Fibroblast of the aortic adventitia (primary cell): Measurements from ENCODE around the gene FRMD4A. TPM values are rescaled to one million over a fixed set of nuclear protein-coding genes. Genes with fewer than 3 reads are reported as not detected.
"Not testable (repeated sequence)": the region's sequence is repeated elsewhere in the genome, so short reads cannot be mapped to it uniquely, and the experiment has no call there.

Experiments used
- DNase-seq: peaks from one replicate; pipeline ENCODE4 v3.0.0-alpha.2; 2010; ENCODE audit warnings: low read depth
- H3K4me3 ChIP-seq: 2 replicates; pipeline ENCODE4 v1.5.1; 2011; ENCODE audit warnings: low read depth, mild to moderate bottlenecking, control low read depth, low read length, moderate library complexity
- total RNA-seq: library from RNA; depleted of rRNA; stranded (reverse); fragments of >200 nt; gene quantifications from 2 replicates; pipeline ENCODE4 v1.2.3, GENCODE V29; 2012; ENCODE audit warnings: low replicate concordance
- TF ChIP-seq, protein P1 (sequence below): IDR thresholded peaks from 2 replicates; pipeline ENCODE4 v1.5.1; 2011; ENCODE audit warnings: mild to moderate bottlenecking, low read length, control low read depth, inconsistent platforms; ENCODE audit not compliant: insufficient read depth

The FRMD4A gene
- total RNA-seq, 1 donor, result 42.4 TPM

DNA sequence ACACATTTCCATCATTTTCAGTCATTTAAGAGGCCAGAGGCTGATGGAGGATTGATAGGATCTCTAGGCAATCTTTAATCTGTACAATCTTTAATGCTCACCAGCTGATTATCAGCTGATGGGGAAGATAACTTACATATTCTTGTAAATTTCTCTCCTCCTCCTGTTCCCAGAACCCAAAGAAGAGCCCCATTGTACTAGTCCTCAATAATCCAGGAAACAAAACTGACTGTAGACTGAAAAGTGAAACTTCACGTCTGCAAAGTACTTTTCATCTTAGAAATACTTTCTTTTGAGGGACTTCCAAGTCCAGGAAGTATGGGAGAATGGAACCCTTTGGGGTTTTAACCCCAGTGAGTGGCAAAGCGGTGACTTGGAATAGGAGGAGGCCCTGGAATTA is 283.3 kb downstream of the FRMD4A start:
- H3K4me3 ChIP-seq, result no peak overlapping the region
- DNase-seq, result no peak
- TF ChIP-seq, protein P1, sequence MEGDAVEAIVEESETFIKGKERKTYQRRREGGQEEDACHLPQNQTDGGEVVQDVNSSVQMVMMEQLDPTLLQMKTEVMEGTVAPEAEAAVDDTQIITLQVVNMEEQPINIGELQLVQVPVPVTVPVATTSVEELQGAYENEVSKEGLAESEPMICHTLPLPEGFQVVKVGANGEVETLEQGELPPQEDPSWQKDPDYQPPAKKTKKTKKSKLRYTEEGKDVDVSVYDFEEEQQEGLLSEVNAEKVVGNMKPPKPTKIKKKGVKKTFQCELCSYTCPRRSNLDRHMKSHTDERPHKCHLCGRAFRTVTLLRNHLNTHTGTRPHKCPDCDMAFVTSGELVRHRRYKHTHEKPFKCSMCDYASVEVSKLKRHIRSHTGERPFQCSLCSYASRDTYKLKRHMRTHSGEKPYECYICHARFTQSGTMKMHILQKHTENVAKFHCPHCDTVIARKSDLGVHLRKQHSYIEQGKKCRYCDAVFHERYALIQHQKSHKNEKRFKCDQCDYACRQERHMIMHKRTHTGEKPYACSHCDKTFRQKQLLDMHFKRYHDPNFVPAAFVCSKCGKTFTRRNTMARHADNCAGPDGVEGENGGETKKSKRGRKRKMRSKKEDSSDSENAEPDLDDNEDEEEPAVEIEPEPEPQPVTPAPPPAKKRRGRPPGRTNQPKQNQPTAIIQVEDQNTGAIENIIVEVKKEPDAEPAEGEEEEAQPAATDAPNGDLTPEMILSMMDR, result no peak

DNA sequence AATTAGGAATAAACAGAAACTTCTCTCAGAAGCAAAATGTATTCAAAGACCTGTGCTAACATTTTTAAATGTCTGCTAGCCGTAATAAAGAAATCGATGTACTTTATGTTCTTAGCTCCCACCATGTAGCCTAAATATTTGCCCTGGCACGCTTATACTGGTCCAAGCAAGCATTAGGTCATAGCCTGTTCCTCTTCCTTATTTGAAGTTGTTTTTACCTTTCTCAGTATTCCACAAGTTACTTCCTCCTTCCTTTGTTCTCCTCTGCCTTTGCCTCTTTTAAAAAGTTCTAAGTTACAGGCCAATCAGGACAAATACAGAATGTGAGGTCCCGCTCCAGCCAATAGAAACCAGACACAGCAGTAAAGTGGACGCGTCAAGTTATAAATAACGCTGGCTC is 288.7 kb downstream of the FRMD4A start:
- not testable (repeated sequence) for H3K4me3 ChIP-seq

DNA sequence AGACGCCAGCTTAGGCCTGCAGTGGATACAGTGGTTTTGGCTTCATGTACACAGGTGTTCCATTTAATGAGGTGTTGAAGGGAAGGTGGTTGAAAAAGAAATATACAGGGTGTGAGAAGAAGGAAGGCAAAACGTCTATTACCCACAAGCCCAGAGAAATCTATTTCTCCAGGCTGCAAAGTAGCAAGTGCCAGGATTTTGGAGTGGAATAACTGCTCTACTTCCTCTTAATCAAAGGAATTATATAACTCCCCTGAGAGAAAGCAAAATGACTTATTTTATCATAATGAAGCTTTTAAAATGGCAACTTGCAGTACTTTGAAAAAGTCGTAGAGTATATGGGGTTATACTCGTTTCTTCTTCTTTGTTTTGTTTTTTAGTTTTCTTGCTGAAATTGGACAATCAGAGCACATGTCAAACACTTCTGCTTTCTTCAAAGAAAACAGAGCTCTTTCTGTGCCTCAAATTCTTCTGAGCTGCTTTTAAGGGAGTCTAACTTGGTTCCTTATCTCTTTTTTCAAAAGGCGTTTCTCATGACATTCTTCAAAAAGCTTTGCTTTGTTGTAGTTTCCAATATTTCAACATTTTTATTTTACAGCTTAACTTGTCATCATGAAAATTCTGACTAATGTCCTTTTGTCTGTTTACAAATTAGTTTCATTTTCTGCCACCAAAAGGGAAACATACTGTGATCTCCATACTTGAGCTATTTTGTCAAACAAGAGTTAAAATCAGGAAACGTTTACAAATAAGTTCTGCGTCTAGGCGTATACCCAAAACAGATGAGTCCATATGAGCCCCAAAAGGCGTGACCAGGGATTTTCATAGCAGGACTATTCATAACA is 289.7 kb downstream of the FRMD4A start:
- TF ChIP-seq, protein P1, result no peak
- H3K4me3 ChIP-seq, result no peak overlapping the region
- peak; percentile 69 for DNase-seq

More for the DNA sequence above, 288.7 kb downstream of the FRMD4A start:
- not testable (repeated sequence) for DNase-seq

DNA sequence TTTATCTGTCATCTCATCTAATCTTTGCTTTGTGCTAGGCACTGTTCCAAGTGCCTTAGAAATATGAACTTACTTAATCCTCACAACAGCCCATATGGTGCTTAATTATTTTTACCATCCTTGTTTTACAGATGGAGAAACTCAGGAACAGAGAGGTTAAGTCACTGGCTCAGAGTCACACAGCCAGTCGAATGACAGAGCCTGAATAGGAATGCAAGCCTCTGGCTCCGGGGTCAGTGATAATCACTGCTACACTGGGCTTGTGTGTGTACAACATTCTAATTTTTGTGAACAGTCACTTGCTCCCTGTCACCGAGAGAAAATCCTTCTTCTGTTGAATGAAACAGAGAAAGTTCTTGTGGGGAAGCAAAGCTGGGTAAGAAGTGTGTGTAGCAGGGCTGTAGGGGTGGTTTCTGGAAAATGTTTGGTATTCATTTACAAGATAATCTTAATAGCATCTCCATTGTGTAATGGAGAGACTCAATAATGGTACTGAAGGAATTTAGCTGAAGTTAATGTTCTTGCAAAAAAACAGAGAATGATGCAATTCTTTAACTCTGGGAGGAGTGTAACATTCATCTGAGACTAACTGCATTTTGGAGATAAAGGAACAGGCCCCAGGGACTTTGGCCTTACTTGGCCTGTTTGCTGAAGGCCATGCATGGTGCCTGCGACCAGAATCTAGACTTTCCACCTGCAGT is 290.6 kb downstream of the FRMD4A start:
- DNase-seq, result peak; percentile 94
- TF ChIP-seq, protein P1, result no peak
- no peak overlapping the region for H3K4me3 ChIP-seq

DNA sequence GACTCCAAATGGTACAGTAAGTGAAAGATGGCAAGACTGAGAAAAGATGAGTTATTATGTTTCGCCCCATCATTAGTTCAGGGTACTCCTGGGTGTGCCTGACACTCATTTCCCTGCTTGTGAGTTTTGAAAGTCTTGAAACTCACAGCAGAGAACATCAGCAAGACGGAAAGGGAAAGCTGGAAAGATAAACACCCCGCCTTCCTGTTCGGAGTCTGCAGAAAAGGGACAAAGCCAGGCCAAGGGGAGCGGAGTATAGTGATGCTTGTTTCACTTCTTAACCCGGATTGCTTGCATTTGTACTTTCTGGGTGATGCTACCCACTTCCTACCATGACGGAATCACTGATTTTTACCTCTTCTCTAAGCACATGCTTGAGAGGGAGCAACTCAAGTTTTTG is 294.5 kb downstream of the FRMD4A start:
- TF ChIP-seq, protein P1, result no peak
- H3K4me3 ChIP-seq, result no peak overlapping the region
- DNase-seq, result no peak

DNA sequence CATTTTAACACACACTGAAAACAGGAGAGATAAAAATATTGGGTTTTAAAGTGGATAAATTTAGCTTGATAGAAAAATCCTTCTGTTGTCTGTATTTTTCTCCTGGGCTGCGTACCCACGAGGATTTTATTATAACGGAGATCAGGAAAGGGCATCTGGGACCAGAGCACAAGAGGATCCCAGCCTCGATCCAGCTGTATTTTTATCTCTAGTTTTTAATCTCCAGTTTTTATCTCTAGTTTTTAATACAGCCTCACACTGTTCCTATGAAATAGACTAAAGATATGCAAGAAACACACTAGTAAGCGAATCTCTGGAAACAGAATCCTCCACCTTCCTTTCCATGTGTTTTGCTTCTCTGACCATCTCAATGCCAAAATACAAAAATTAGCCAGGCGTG is 295.2 kb downstream of the FRMD4A start:
- TF ChIP-seq, protein P1, result no peak
- no peak for DNase-seq
- H3K4me3 ChIP-seq, result no peak overlapping the region

DNA sequence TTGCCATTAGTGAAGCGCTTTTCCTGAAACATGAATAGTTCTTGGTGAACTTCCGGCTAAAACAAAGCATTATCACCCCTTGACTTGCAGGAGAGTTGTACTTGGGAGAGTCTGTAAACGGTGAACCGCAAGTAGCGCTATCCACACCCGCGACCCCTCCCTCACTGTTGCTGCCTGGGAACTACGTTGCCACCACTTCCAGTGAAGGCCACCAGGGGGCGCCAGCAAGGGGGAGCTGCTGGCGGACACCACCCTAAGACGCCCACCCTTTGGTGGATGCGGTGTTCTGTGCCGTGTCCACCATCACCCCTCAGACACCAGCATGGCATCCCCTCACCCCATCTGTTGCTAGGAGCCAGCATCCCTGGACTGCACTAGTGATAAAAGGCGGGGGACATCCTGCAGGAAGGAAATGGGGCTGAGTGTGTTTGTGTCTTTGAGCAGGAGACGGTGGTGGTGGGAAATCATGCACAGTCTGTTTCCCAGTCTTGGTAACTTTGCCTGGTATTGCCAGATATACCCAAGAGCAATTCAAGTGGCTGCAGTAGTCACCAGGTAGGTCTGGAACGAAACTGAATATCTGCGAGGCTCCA is 298.2 kb downstream of the FRMD4A start:
- DNase-seq, result no peak
- TF ChIP-seq, protein P1, result peak; percentile 78
- H3K4me3 ChIP-seq, result no peak overlapping the region
